Immature natural killer cell (primary cell): ENCODE measurements around the gene KLC1. TPM values are rescaled to one million over a fixed set of nuclear protein-coding genes. Genes with fewer than 3 reads are reported as not detected.

ENCODE experiments used
- DNase-seq, 3 donors: peaks; one replicate each; pipeline ENCODE4 v3.0.0; 2022; ENCODE audit warnings: mixed read lengths in 1 of 3
- H3K27ac Mint-ChIP-seq, 6 donors: one replicate each; pipeline ENCODE4 v1.8.0; 2020; ENCODE audit warnings: mixed read lengths in 6 of 6, mild to moderate bottlenecking in 5 of 6, inconsistent platforms in 4 of 6, moderate library complexity in 3 of 6
- H3K27me3 Mint-ChIP-seq, 3 donors: one replicate each; pipeline ENCODE4 v1.8.0; 2020 to 2021; ENCODE audit warnings: low read depth in 3 of 3, mild to moderate bottlenecking in 3 of 3, mixed read lengths in 3 of 3, moderate library complexity in 3 of 3, inconsistent platforms in 1 of 3
- H3K36me3 Mint-ChIP-seq, 3 donors: one replicate each; pipeline ENCODE4 v1.8.0; 2020; ENCODE audit warnings: mixed read lengths in 3 of 3, inconsistent platforms in 2 of 3, mild to moderate bottlenecking in 2 of 3
- H3K4me1 Mint-ChIP-seq, 2 donors: one replicate each; pipeline ENCODE4 v1.8.0; 2020; ENCODE audit warnings: inconsistent platforms in 2 of 2, mild to moderate bottlenecking in 2 of 2, mixed read lengths in 2 of 2, moderate library complexity in 1 of 2
- H3K4me3 Mint-ChIP-seq, 5 donors: one replicate each; pipeline ENCODE4 v1.8.0; 2020; ENCODE audit warnings: mild to moderate bottlenecking in 5 of 5, mixed read lengths in 5 of 5, inconsistent platforms in 3 of 5, moderate library complexity in 3 of 5
- H3K9me3 Mint-ChIP-seq, 6 donors: one replicate each; pipeline ENCODE4 v1.8.0; 2020; ENCODE audit warnings: mild to moderate bottlenecking in 6 of 6, mixed read lengths in 6 of 6, inconsistent platforms in 4 of 6, moderate library complexity in 3 of 6
- polyA plus RNA-seq, 3 donors: library from polyadenylated mRNA; unstranded; fragments of 300-500 nt; fragmentation: Illumina TruSeq; gene quantifications; one replicate each; pipeline ENCODE4 v1.2.3, GENCODE V29; 2021

The KLC1 gene
- polyA plus RNA-seq, 3 donors from 2014 or later: 38.3 to 83.5 (median 48.2) TPM

- H3K36me3 Mint-ChIP-seq: peaks cover 0 to 5% (median 0%) of the 10 kb centered on the region in 3 donors
- H3K4me3 Mint-ChIP-seq: no peak overlapping the region
- H3K4me1 Mint-ChIP-seq: no peaks in the 10 kb centered on the region
- H3K9me3 Mint-ChIP-seq: no peaks in the 10 kb centered on the region
- DNase-seq: no peak
- peak overlapping the region in 1 of 6 donors; percentile 17 for H3K27ac Mint-ChIP-seq
- H3K27me3 Mint-ChIP-seq: peaks cover 3 to 5% (median 3%) of the 10 kb centered on the region in 3 donors
Observed at GRCh38 chr14:103702095-103702494, 73.1 kb downstream of the KLC1 start.

- peaks cover 0 to 5% (median 0%) of the 10 kb centered on the region in 3 donors for H3K36me3 Mint-ChIP-seq
- no peak for DNase-seq
- no peak overlapping the region for H3K4me3 Mint-ChIP-seq
- H3K27me3 Mint-ChIP-seq: peaks cover 3% of the 10 kb centered on the region in 3 donors
- H3K27ac Mint-ChIP-seq: peak overlapping the region in 1 of 6 donors; percentile 73
- H3K4me1 Mint-ChIP-seq: no peaks in the 10 kb centered on the region
- no peaks in the 10 kb centered on the region for H3K9me3 Mint-ChIP-seq
Observed at GRCh38 chr14:103702497-103703432, 73.8 kb downstream of the KLC1 start.

- H3K27ac Mint-ChIP-seq: peak overlapping the region in 2 of 6 donors; percentile 34 to 64
- H3K36me3 Mint-ChIP-seq: peaks cover 0 to 5% (median 0%) of the 10 kb centered on the region in 3 donors
- no peaks in the 10 kb centered on the region for H3K4me1 Mint-ChIP-seq
- no peak for DNase-seq
- peaks cover 3 to 5% (median 3%) of the 10 kb centered on the region in 3 donors for H3K27me3 Mint-ChIP-seq
- no peak overlapping the region for H3K4me3 Mint-ChIP-seq
- no peaks in the 10 kb centered on the region for H3K9me3 Mint-ChIP-seq
Observed at GRCh38 chr14:103703433-103704385, 74.7 kb downstream of the KLC1 start.

- peaks cover 3 to 11% (median 5%) of the 10 kb centered on the region in 3 donors for H3K27me3 Mint-ChIP-seq
- no peak overlapping the region for H3K27ac Mint-ChIP-seq
- no peak overlapping the region for H3K4me3 Mint-ChIP-seq
Observed at GRCh38 chr14:103704708-103705107, 75.7 kb downstream of the KLC1 start.

GRCh38 chr14:103705118-103705503 is 76.1 kb downstream of the KLC1 start:
- no peak for DNase-seq
- H3K4me3 Mint-ChIP-seq: no peak overlapping the region
- peaks cover 0 to 5% (median 0%) of the 10 kb centered on the region in 3 donors for H3K36me3 Mint-ChIP-seq
- peaks cover 3 to 13% (median 5%) of the 10 kb centered on the region in 3 donors for H3K27me3 Mint-ChIP-seq
- H3K9me3 Mint-ChIP-seq: no peaks in the 10 kb centered on the region
- no peak overlapping the region for H3K27ac Mint-ChIP-seq
- H3K4me1 Mint-ChIP-seq: peaks cover 0 to 1% of the 10 kb centered on the region in 2 donors

More at GRCh38 chr14:103704708-103705107, 75.7 kb downstream of the KLC1 start:
- DNase-seq: no peak
- Mint-ChIP-seq H3K36me3 (peaks cover 0 to 5% (median 0%) of the 10 kb centered on the region in 3 donors), H3K4me1 (peaks cover 0 to 1% of the 10 kb centered on the region in 2 donors), H3K9me3 (no peaks in the 10 kb centered on the region)

GRCh38 chr14:103705504-103706284 is 76.7 kb downstream of the KLC1 start:
- peaks cover 0 to 5% (median 0%) of the 10 kb centered on the region in 3 donors for H3K36me3 Mint-ChIP-seq
- H3K27ac Mint-ChIP-seq: no peak overlapping the region
- DNase-seq: no peak
- H3K9me3 Mint-ChIP-seq: no peaks in the 10 kb centered on the region
- H3K27me3 Mint-ChIP-seq: peaks cover 3 to 16% (median 5%) of the 10 kb centered on the region in 3 donors
- no peak overlapping the region for H3K4me3 Mint-ChIP-seq
- H3K4me1 Mint-ChIP-seq: peaks cover 0 to 1% of the 10 kb centered on the region in 2 donors

- peaks cover 1 to 16% (median 5%) of the 10 kb centered on the region in 3 donors for H3K27me3 Mint-ChIP-seq
- H3K4me3 Mint-ChIP-seq: no peak overlapping the region
- no peaks in the 10 kb centered on the region for H3K9me3 Mint-ChIP-seq
- H3K36me3 Mint-ChIP-seq: peaks cover 0 to 5% (median 0%) of the 10 kb centered on the region in 3 donors
- peaks cover 0 to 1% of the 10 kb centered on the region in 2 donors for H3K4me1 Mint-ChIP-seq
- H3K27ac Mint-ChIP-seq: no peak overlapping the region
- no peak for DNase-seq
Observed at GRCh38 chr14:103706551-103707328, 77.7 kb downstream of the KLC1 start.

GRCh38 chr14:103707329-103708263 is 78.6 kb downstream of the KLC1 start:
- Mint-ChIP-seq H3K27ac (no peak overlapping the region), H3K4me3 (no peak overlapping the region), H3K9me3 (no peaks in the 10 kb centered on the region), H3K36me3 (peaks cover 0 to 5% (median 0%) of the 10 kb centered on the region in 3 donors), H3K4me1 (peaks cover 0 to 1% of the 10 kb centered on the region in 2 donors), H3K27me3 (peaks cover 3 to 16% (median 5%) of the 10 kb centered on the region in 3 donors)
- DNase-seq: no peak

- no peak for DNase-seq
- H3K4me3 Mint-ChIP-seq: no peak overlapping the region
- peaks cover 0 to 2% (median 0%) of the 10 kb centered on the region in 3 donors for H3K36me3 Mint-ChIP-seq
- H3K27me3 Mint-ChIP-seq: peaks cover 3 to 13% (median 3%) of the 10 kb centered on the region in 3 donors
- H3K4me1 Mint-ChIP-seq: peaks cover under 1 to 6% of the 10 kb centered on the region in 2 donors
- no peak overlapping the region for H3K27ac Mint-ChIP-seq
- no peaks in the 10 kb centered on the region for H3K9me3 Mint-ChIP-seq
Observed at GRCh38 chr14:103708750-103709187, 79.8 kb downstream of the KLC1 start.

GRCh38 chr14:103709814-103710213 is 80.8 kb downstream of the KLC1 start:
- Mint-ChIP-seq H3K27me3 (peaks cover 3 to 13% (median 3%) of the 10 kb centered on the region in 3 donors), H3K4me1 (peaks cover 7 to 10% of the 10 kb centered on the region in 2 donors), H3K4me3 (no peak overlapping the region), H3K27ac (no peak overlapping the region), H3K9me3 (no peaks in the 10 kb centered on the region), H3K36me3 (no peaks in the 10 kb centered on the region)
- no peak for DNase-seq

GRCh38 chr14:103710771-103711377 is 81.9 kb downstream of the KLC1 start:
- Mint-ChIP-seq H3K9me3 (no peaks in the 10 kb centered on the region), H3K4me3 (no peak overlapping the region), H3K4me1 (peaks cover 13 to 14% of the 10 kb centered on the region in 2 donors), H3K27me3 (peaks cover 4 to 16% (median 6%) of the 10 kb centered on the region in 3 donors), H3K36me3 (no peaks in the 10 kb centered on the region), H3K27ac (peak overlapping the region in 1 of 6 donors; percentile 28)
- no peak for DNase-seq
